SK-MEL-5 (cell line): ENCODE measurements around the gene NECAP2. TPM values are rescaled to one million over a fixed set of nuclear protein-coding genes. Genes with fewer than 3 reads are reported as not detected.
"Not testable (repeated sequence)": the region's sequence is repeated elsewhere in the genome, so short reads cannot be mapped to it uniquely, and the experiment has no call there.

Experiments used
- DNase-seq: peaks from one replicate; pipeline ENCODE4 v3.0.0-alpha.2; 2016; ENCODE audit warnings: low read depth, low spot score
- in situ Hi-C: cut with HindIII; loops from 2 replicates; pipeline ENCODE4 v1.10.0; 2016; ENCODE audit warnings: low sequenced_read_pairs, high pct_unique_total_duplicates, low pct_unique_long_range_greater_than_20kb
- total RNA-seq: library from RNA; depleted of rRNA; stranded (reverse); fragments of >200 nt; shearing (Covaris generic); gene quantifications from 2 replicates; pipeline ENCODE4 v1.2.3, GENCODE V29; 2014

The NECAP2 gene
- total RNA-seq, 1 experiment from 2014 or later = 40.7 TPM

DNA sequence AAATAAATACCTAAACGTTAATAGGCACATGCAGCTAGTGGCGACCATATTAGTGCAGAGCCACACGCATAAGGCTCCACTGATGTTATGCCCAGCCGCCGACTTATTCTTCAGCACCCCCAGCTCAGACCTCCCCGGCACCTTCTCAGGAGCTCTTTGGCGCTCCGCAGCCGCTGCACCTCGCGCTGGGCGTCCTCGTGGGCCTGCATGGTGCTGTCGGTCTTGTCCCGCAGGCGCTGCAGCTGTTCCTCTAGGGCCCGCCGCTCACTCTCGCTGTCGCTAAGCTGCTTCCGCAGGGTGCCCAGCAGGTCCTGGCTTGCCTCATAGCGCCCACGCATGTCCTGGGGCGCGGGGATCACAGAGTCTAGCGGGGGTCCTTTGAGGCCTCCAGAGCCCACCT lies 42.6 kb downstream of the NECAP2 start:
- DNase-seq, in situ Hi-C loops: not testable (repeated sequence)

DNA sequence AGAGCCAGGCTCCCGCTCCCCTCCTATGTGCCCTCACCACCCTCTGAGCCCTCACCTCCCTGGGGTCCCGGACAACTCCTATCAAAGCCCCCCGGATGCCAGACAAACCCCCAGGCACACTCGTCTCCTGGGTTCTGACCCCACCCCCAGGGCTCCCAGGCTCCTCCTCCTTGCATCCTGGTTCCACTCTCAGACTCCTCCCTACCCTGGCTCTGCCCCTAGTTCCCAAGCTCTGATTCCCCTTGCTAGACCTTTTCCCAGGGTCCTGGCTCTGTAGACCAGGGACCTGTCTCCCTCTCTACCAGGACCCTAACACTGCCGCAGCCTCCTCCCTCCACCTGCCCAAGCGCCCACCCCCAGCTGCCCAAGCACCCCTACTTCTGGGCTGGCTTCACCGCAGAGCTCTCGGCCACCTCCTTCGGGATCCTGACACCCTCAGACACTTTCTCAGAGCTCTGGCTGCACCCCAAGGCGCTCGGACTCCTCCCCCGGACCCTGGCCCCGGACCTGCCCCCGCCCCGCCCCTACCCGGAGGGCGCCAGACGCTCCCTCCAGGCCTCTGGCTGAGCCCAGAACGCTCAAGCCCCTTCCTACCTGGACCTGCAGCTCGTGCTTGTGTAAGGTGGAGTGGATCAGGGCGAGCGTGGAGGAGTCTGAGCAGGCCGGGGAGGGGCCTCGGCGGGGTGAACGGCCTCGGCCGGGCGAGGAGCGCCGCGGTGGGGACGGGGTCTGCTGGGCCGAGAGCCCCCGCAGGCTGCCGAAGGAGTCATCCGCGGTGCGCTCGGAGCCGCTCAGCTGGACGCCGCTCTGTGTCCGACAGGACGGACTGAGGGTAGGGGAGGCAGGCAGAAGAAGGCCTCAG lies 43.3 kb downstream of the NECAP2 start:
- DNase-seq, in situ Hi-C loops: not testable (repeated sequence)

- DNase-seq = no peak
- in situ Hi-C loops = no loop called here
Observed at GRCh38 chr1:16484501-16484835, 43.9 kb downstream of the NECAP2 start.

GRCh38 chr1:16484931-16485330 lies 44.4 kb downstream of the NECAP2 start:
- in situ Hi-C loops = no loop called here
- DNase-seq = no peak

- in situ Hi-C loops, DNase-seq: not testable (repeated sequence)
Observed at GRCh38 chr1:16486316-16486715, 45.8 kb downstream of the NECAP2 start.

DNA sequence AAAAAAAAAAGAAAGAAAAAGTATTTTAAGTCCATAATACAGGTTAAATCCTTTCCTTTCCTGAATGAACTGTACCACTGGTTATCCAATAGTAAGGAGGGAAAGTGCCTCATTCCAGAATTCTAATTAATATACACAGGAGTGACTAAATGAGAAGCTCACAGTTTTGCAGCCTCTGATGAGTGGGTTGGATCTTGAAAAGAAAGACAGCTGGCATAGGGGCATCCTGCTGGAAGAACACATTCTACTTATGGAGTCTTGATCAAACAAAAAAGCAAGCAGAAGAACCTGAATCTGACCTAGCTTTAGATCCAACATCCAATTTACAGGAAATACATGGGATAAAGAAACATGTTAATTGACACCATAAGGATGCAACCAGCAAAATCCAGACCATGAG lies 46.5 kb downstream of the NECAP2 start:
- in situ Hi-C loops, DNase-seq: not testable (repeated sequence)

DNA sequence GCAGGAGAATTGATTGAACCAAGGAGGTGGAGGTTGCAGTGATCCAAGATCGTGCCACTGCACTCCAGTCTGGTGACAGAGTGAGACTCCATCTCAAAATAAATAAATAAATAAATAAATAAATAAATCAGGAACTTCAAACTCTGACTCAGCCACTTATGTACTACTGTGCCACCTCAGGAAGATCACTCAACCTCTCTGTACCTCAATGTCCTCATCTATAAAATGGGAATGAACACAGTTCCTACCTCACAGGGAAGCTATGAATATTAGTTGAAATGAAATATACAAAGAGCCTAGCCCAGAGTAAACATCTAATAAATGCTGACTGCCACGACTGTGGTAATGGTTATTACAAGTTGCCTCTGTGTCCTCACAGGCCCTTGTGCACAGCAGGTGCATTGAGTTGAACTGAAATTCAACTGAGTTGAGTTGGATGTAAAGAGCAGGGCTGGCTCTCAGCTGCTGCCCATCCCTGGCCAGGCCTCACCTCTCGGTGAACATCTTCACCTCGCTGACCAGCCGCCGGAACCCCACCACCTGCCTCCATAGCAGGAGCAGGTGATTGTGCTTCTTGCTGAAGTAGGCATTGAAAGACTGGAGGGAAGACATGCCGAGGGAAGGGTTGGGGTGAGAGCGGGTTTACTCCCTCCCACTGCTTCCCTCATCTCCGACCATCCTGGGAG lies 48.8 kb downstream of the NECAP2 start:
- DNase-seq, in situ Hi-C loops: not testable (repeated sequence)

- no peak for DNase-seq
- in situ Hi-C loops = no loop called here
Observed at GRCh38 chr1:16491056-16491675, 50.6 kb downstream of the NECAP2 start.

- in situ Hi-C loops, DNase-seq: not testable (repeated sequence)
Observed at GRCh38 chr1:16492937-16493336, 52.4 kb downstream of the NECAP2 start.

- in situ Hi-C loops, DNase-seq: not testable (repeated sequence)
Observed at GRCh38 chr1:16493731-16494130, 53.2 kb downstream of the NECAP2 start.

DNA sequence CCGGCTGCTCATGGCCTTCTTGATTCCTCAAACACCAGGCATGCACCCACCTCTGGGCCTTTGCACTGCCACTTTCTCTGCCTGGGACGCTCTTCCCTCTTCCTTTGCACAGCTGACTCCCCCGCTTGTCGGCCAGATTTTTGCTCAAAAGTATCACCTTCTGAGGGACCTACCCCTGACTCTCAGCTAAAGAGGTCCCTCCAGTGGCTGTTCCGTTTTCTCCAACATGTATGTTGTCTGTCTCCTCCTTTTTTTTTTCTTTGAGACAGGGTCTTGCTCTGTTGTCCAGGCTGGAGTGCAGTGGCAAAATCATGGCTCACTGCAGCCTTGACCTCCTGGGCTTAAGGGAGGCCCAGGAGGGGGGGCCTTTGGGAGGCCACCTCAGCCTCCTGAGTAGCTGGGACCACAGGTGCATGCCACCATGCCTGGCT lies 57.0 kb downstream of the NECAP2 start:
- in situ Hi-C loops = not testable (repeated sequence)

DNA sequence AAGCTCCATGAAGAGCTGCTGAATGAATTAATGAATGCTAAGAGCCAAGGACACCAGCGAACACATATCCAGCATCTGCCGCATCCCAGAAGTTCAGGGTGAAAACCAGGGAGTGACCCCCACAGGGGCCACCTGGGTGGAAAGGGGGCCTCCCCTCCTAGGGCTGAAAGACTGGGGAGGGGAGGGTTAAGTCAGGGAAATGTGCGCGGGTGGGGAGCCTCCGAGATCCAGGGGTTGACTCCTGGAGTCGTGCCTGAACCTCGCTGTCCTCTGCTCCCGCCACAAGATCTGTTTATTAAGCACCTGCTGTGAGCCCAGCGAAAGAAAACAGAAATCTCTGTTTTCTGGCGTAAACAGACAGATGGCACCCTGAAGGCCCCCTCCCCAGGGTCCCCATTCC lies 57.5 kb downstream of the NECAP2 start:
- in situ Hi-C loops, DNase-seq: not testable (repeated sequence)

More for the DNA sequence above, 57.0 kb downstream of the NECAP2 start:
- DNase-seq = peak; percentile 22

DNA sequence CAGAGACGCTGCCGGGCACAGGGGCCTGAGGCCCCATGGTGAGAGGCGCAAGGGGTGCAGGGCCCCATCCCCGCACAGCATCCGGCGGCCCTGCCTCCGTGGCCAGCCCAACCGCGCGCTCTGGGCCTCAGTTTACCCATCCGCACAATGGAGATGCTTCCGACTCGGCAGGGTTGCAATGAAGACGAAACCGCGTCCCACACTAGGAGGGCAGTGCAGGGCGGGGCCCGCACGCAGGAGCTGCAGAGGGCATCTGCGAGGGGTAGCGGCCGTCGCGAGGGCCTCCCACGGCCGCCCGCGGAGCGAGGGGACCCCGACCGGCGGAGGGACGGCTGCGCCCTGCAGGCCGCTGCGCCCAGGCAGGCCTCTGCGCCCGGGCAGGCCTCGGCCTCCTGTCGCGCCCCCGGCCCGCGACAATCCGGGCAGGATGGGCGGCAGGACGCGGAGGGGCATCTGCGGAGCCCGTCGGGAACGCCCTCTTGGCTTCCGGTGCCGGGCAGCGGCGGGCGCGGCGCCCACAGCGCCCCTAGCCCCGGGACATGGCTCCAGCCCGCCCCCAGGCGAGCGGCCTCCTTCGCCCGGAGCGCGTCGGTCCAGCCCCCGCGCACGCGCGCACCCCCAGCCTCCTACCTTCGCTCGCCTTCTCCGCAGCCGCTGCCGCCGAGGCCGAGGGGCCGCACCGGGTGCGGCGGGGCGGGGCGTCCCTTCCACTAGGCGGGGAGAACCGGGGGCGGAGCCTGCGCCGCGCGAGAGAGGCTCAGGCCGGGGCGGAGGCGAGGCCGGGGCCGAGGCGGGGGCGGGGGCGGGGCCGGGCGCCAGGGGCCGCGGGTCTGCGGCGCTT lies 58.3 kb downstream of the NECAP2 start:
- DNase-seq = peak; percentile 77
- in situ Hi-C loops = no loop called here

- in situ Hi-C loops, DNase-seq: not testable (repeated sequence)
Observed at GRCh38 chr1:16500466-16500865, 59.9 kb downstream of the NECAP2 start.

DNA sequence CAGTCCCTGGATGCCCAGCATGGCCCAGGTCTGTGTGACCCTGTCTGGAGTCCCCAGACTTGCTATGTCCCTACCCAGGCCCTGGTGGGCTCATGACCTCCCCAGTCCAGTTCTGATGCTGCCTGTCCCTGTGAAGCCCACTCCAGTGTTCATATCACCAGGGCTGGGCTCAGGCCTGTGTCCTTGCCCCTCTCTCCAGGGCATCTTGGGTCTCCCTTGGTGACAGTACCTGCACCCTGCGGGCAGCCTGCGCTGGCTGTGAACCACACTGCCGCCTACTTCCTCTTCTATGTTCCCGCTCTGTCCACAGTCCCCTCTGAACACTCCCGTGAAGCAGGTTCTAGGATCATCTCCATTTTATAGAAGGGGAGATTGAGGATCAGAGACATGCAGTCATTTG lies 60.5 kb downstream of the NECAP2 start:
- in situ Hi-C loops = not testable (repeated sequence)

DNA sequence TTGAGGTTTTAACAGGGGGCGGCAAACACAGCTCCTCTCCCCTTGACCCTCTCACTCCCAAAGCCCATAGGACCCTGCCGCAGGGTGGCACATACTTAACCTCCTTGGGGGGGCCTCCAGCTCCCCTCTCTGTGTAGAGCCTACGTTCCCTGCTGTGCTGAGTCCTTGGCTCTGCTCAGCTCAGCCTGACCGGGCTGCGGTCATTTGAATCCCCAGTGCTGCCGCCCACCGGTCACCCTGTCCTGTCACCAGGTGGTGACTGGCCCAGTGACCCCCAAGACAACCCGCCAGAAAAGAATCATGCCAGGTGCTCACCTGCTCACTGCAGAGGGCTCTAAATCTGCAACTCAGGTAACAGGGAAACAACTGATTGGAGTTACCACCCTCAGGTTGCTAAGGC lies 60.9 kb downstream of the NECAP2 start:
- DNase-seq, in situ Hi-C loops: not testable (repeated sequence)

More for the DNA sequence above, 60.5 kb downstream of the NECAP2 start:
- not testable (repeated sequence) for DNase-seq

DNA sequence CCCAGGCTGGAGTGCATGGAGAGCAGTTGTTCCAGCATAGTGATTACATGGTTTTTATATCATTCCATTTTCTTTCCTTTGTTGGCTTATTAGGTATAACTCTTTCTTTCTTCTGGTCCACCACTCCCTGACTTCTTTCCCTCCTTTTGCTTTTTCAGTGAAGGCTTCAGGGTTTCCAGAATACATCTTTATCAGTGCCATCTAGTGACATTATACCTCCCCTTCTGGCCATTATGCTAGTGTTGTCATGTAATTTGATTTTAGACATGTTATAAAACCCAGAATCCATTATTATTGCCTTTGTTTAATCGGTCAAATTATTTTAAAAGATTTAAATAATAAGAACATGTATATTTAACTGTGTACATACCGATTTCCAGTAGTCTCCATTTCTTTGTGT lies 63.0 kb downstream of the NECAP2 start:
- DNase-seq = no peak
- in situ Hi-C loops = no loop called here
